ENCODE results near the gene GLI3. TPM values are rescaled to one million over a fixed set of nuclear protein-coding genes. Genes with fewer than 3 reads are reported as not detected.

Gene GLI3
- total RNA-seq (2022; extraction: Qiagen RNA extraction): 0.08 to 0.30 TPM (median 0.23 TPM) in 5 replicates

DNA sequence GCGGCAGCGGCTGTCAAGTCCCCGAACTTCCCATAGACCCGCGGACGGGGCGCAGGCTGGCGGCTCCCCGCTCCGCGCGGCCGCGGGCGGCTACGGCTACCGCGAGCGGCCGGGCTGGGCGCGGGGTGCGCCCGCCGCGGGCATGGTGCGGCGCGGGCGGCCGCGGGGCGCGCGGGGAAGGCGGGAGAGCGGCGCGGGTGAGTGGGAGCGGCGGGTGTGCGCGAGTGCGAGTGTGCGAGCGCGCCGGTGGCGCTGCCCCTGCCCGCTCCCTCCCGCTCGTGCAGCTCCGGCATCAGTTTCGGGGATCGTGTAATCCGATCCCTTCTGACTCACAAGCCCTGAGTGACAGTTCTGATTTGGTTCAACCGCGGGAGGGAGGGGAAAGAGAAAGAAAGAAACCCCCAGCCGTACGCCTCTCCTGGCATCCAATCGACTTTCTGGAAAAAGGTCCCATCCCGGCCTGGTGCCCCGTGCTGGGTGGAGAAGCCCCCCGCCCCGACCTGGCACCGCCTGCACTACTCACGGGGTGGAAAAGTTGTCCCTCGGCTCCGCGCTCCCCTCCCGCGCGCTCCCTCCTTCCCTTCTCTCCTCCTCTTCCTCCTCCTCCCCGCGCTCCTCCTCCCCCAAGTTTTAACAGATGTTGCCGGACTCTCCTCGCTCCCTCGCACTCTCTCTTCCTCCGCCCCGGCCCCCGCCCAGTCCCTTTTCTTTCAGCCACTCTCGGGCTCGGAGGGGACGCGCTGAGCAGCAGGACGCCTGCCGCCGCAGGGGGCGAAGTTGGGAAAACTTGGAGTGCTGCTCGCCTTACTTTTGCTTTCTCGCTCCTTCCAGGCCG is at the start of gene GLI3:
Gene GLI3 (minus strand): TSS at position 234 of the 835 bp plus-strand sequence. CDS start 13,956 bp downstream, outside the sequence.

All from A549 treated with AZD2906 at 1 μM for 4 hours (cell line).